ENCODE data around the gene PAFAH1B1. TPM values are rescaled to one million over a fixed set of nuclear protein-coding genes. Genes with fewer than 3 reads are reported as not detected.
"Not testable (repeated sequence)": the region's sequence is repeated elsewhere in the genome, so short reads cannot be mapped to it uniquely, and the experiment has no call there.

PAFAH1B1 gene
- total RNA-seq, 4 donors from 2014 or later, result 84.4 to 189 (median 159) TPM

GRCh38 chr17:2615882-2616281 is 22.4 kb downstream of the PAFAH1B1 start:
- intact Hi-C loops (cut with DNase I; ENCODE audit: low total_unique reads), result no loop called here
- H3K27me3 ChIP-seq, result no peaks in the 10 kb centered on the region
- no peak overlapping the region for H3K27ac ChIP-seq
- TF ChIP-seq CTCF (IDR thresholded peaks at IDR 0.05) (no peak), POLR2A (IDR thresholded peaks at IDR 0.05) (no peak)
- H3K9me3 ChIP-seq, result no peaks in the 10 kb centered on the region
- H3K4me1 ChIP-seq, result peaks cover 0 to 8% of the 10 kb centered on the region in 2 donors
- H3K4me3 ChIP-seq, result no peak overlapping the region
- no peaks in the 10 kb centered on the region for H3K36me3 ChIP-seq
- no peak for DNase-seq

GRCh38 chr17:2621241-2621640 is 27.8 kb downstream of the PAFAH1B1 start:
- intact Hi-C loops (cut with DNase I; ENCODE audit: low total_unique reads), result no loop called here
- Histone ChIP-seq H3K36me3 (no peaks in the 10 kb centered on the region), H3K9me3 (no peaks in the 10 kb centered on the region), H3K4me1 (peaks cover 0 to 8% of the 10 kb centered on the region in 2 donors), H3K27ac (no peak overlapping the region), H3K27me3 (no peaks in the 10 kb centered on the region), H3K4me3 (no peak overlapping the region)
- no peak for DNase-seq
- TF ChIP-seq CTCF (IDR thresholded peaks at IDR 0.05) (no peak), POLR2A (IDR thresholded peaks at IDR 0.05) (no peak)

GRCh38 chr17:2621951-2622405 is 28.5 kb downstream of the PAFAH1B1 start:
- H3K36me3 ChIP-seq; H3K4me1 ChIP-seq; H3K4me3 ChIP-seq; H3K27me3 ChIP-seq; DNase-seq; H3K27ac ChIP-seq; intact Hi-C loops (cut with DNase I; ENCODE audit: low total_unique reads); H3K9me3 ChIP-seq: not testable (repeated sequence)

GRCh38 chr17:2622721-2623301 is 29.4 kb downstream of the PAFAH1B1 start:
- H3K4me3 ChIP-seq; H3K4me1 ChIP-seq; intact Hi-C loops (cut with DNase I; ENCODE audit: low total_unique reads); H3K27me3 ChIP-seq; DNase-seq; H3K9me3 ChIP-seq; H3K27ac ChIP-seq; H3K36me3 ChIP-seq: not testable (repeated sequence)

DNA sequence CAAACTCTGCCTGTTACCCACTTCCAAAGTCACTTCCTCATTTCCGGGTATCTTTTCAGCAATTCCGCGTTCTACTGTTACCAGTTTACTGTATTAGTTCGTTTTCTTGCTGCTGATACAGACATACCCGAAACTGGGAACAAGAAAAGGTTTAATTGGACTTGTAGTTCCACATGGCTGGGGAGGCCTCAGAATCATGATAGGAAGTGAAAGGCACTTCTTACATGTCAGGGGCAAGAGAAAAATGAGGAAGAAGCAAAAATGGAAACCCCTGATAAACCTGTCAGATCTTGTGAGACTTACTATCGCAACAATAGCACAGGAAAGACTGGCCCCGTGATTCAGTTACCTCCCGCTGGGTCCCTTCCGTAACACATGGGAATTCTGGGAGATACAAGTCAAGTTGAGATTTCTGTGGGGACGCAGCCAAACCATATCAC is 30.9 kb downstream of the PAFAH1B1 start:
- H3K36me3 ChIP-seq, result no peaks in the 10 kb centered on the region
- no peaks in the 10 kb centered on the region for H3K9me3 ChIP-seq
- no peak for DNase-seq
- no peak overlapping the region for H3K27ac ChIP-seq
- intact Hi-C loops (cut with DNase I; ENCODE audit: low total_unique reads), result no loop called here
- H3K27me3 ChIP-seq, result no peaks in the 10 kb centered on the region
- no peak overlapping the region for H3K4me3 ChIP-seq
- H3K4me1 ChIP-seq, result no peaks in the 10 kb centered on the region
- TF ChIP-seq POLR2A (IDR thresholded peaks at IDR 0.05), result no peak
- no peak for TF ChIP-seq CTCF (IDR thresholded peaks at IDR 0.05)

GRCh38 chr17:2626626-2627219 is 33.3 kb downstream of the PAFAH1B1 start:
- not testable (repeated sequence) for H3K4me1 ChIP-seq, H3K36me3 ChIP-seq

DNA sequence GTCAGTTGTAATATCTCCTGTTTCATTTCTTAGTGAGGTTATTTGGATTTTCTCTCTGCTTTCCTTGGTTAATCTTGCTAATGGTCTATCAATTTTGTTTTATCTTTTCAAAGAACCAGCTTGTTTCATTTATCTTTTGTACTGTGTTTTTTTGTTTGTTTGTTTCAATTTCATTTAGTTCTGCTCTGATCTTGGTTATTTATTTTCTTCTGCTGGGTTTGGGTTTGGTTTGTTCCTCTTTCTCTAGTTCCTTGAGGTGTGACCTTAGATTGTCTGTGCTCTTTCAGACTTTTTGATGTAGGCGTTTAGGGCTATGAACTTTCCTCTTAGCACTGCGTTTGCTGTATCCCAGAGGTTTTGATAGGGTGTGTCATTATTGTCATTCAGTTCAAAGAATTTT is 35.5 kb downstream of the PAFAH1B1 start:
- intact Hi-C loops (cut with DNase I; ENCODE audit: low total_unique reads); H3K4me1 ChIP-seq; H3K27ac ChIP-seq; H3K4me3 ChIP-seq; H3K9me3 ChIP-seq; DNase-seq; H3K27me3 ChIP-seq; H3K36me3 ChIP-seq: not testable (repeated sequence)

More at GRCh38 chr17:2626626-2627219, 33.3 kb downstream of the PAFAH1B1 start:
- DNase-seq; H3K4me3 ChIP-seq; intact Hi-C loops (cut with DNase I; ENCODE audit: low total_unique reads); H3K27me3 ChIP-seq; H3K27ac ChIP-seq; H3K9me3 ChIP-seq: not testable (repeated sequence)
